ENCODE measurements around the gene LZTS3. TPM values are rescaled to one million over a fixed set of nuclear protein-coding genes. Genes with fewer than 3 reads are reported as not detected.

The LZTS3 gene
- total RNA-seq, 1 experiment from 2014 or later = 32.6 TPM

DNA sequence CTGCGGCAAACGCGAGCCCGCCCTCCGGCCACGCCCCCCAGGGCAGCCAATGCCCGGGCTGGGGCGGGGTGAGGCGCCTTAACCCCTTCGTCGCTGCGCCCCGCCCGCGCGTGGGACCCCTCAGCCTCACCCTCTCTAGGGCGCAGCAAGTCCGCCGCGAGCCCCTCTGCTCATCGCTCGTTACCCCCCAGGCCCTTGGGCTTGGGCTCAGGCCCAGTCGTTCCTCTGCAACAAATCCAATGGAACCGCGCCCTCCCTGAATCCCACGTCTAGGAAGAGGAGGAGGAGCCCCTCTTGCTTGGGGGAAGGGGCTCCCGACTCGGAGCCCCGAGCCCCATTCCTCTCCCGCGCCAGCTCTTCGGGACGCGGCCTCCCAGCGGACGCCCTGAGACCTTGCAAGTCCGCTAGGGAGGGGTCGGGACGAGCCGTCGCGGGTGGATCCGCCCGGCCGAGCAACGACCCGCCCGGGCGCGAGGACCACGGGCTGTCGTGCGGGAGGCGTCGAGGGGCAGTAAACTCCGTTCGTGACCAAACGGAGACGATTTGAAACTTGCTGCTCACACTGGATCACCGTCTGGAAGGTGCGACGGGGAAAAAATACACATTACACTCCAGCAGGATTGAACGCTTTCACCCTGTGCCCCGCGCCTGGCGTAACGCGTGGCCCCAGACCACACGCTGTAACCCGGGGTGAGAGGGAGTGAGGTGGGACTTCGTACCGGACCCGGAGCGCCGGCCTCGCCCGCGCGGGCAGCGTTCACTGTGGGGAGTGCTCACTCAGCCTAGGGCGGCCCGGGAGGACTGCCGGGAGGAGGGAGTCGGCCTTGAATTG, 477 bp upstream of the LZTS3 start (continued):
- TF ChIP-seq ATF1 (CRISPR knock-in tag; IDR thresholded peaks at IDR 0.05) (no peak), MYBL2 (CRISPR knock-in tag; IDR thresholded peaks at IDR 0.05) (0 out of 2 replicates have a peak, but pooled peaks have one; percentile 67), FOXP1 (CRISPR knock-in tag; IDR thresholded peaks at IDR 0.05; ENCODE audit: borderline replicate concordance) (peak; percentile 53; the same call in 1 of the 2 replicates), SMAD4 (CRISPR knock-in tag; IDR thresholded peaks at IDR 0.05) (no peak; the same call in none of the 2 replicates)
- TF ChIP-seq, protein P1, sequence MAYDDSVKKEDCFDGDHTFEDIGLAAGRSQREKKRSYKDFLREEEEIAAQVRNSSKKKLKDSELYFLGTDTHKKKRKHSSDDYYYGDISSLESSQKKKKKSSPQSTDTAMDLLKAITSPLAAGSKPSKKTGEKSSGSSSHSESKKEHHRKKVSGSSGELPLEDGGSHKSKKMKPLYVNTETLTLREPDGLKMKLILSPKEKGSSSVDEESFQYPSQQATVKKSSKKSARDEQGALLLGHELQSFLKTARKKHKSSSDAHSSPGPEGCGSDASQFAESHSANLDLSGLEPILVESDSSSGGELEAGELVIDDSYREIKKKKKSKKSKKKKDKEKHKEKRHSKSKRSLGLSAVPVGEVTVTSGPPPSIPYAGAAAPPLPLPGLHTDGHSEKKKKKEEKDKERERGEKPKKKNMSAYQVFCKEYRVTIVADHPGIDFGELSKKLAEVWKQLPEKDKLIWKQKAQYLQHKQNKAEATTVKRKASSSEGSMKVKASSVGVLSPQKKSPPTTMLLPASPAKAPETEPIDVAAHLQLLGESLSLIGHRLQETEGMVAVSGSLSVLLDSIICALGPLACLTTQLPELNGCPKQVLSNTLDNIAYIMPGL (CRISPR knock-in tag; IDR thresholded peaks at IDR 0.05) = peak; percentile 76; the same call in 1 of the 2 replicates
- TF ChIP-seq, protein P2, sequence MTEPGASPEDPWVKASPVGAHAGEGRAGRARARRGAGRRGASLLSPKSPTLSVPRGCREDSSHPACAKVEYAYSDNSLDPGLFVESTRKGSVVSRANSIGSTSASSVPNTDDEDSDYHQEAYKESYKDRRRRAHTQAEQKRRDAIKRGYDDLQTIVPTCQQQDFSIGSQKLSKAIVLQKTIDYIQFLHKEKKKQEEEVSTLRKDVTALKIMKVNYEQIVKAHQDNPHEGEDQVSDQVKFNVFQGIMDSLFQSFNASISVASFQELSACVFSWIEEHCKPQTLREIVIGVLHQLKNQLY (CRISPR knock-in tag; IDR thresholded peaks at IDR 0.05) = no peak

DNA sequence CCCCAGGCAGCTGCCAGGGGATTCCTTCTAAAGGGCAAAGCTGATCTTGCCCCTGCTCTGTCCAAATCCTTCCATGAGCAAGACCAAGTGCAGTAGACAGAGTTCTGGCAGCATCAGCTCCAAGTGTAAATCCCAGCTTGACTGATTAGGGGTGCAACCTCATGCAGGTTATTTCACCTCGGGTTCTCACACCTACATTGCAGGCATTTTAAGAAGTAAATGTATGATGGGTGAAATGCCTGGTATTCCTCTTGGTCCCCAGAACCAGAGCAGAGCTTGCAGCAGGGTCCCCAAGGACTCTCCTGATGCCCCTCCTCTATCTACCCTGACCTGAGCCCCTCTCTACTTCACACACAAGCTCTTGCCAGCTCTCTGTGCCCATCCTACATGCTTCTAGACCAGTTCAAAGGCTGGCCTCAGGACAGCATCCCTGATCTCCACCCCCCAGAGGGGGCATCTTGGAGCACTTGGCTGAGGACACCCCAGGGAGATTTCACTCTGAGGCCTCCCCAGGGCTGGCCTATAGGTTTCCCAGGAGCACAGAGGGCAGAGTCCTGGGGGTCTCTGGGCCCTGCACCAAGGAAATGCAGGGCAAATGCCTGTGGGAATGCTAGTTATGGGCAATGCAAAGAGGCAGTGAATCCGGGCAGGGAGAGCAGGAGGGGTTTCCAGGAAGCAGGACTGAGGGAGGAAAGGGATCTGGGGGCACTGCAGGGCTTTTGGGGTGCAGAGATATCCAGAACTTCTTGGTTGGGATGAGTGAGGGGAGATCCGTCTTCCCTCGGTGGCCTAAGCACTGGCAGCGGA, 1.0 kb downstream of the LZTS3 start:
- Mint-ChIP-seq H3K9me3 (no peaks in the 10 kb centered on the region), H3K27me3 (ENCODE audit: low read depth) (peaks cover 7% of the 10 kb centered on the region; the same call in 1 of the 2 replicates), H3K4me1 (peaks cover 42% of the 10 kb centered on the region), H3K27ac (0 out of 2 replicates have a peak overlapping the region, but pooled peaks have one; percentile 19), H3K4me3 (peak overlapping the region; percentile 75), H3K36me3 (no peaks in the 10 kb centered on the region)
- ChIA-PET CTCF (interaction anchor here (0.9 to 1.1 kb wide), 4 partner anchors 12 to 119 kb away, joined by 3 read pairs; partner anchors contain the start of genes FASTKD5 and UBOX5), POLR2A (interaction anchor here (1.1 kb wide), 1 partner anchor 11 kb away, joined by 3 read pairs; no protein-coding TSS in a partner anchor)
- no peak for DNase-seq (ENCODE audit: low spot score)
- ATAC-seq = no peak
- TF ChIP-seq NR2C2 (CRISPR knock-in tag; IDR thresholded peaks at IDR 0.05) (no peak), NFE2L1 (CRISPR knock-in tag; IDR thresholded peaks at IDR 0.05) (no peak), ELF4 (CRISPR knock-in tag; IDR thresholded peaks at IDR 0.05; ENCODE audit: low read depth) (no peak), GABPB1 (CRISPR knock-in tag; IDR thresholded peaks at IDR 0.05) (no peak), RELA (CRISPR knock-in tag; IDR thresholded peaks at IDR 0.05; ENCODE audit: borderline replicate concordance) (no peak), KAT7 (CRISPR knock-in tag; IDR thresholded peaks at IDR 0.05; ENCODE audit: borderline replicate concordance) (no peak), ZNF232 (CRISPR knock-in tag; IDR thresholded peaks at IDR 0.05) (no peak), TCF7 (CRISPR knock-in tag; IDR thresholded peaks at IDR 0.05; ENCODE audit: low read depth) (no peak)
- TF ChIP-seq, protein P3, sequence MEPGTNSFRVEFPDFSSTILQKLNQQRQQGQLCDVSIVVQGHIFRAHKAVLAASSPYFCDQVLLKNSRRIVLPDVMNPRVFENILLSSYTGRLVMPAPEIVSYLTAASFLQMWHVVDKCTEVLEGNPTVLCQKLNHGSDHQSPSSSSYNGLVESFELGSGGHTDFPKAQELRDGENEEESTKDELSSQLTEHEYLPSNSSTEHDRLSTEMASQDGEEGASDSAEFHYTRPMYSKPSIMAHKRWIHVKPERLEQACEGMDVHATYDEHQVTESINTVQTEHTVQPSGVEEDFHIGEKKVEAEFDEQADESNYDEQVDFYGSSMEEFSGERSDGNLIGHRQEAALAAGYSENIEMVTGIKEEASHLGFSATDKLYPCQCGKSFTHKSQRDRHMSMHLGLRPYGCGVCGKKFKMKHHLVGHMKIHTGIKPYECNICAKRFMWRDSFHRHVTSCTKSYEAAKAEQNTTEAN (CRISPR knock-in tag; IDR thresholded peaks at IDR 0.05) = no peak
- TF ChIP-seq, protein P4, sequence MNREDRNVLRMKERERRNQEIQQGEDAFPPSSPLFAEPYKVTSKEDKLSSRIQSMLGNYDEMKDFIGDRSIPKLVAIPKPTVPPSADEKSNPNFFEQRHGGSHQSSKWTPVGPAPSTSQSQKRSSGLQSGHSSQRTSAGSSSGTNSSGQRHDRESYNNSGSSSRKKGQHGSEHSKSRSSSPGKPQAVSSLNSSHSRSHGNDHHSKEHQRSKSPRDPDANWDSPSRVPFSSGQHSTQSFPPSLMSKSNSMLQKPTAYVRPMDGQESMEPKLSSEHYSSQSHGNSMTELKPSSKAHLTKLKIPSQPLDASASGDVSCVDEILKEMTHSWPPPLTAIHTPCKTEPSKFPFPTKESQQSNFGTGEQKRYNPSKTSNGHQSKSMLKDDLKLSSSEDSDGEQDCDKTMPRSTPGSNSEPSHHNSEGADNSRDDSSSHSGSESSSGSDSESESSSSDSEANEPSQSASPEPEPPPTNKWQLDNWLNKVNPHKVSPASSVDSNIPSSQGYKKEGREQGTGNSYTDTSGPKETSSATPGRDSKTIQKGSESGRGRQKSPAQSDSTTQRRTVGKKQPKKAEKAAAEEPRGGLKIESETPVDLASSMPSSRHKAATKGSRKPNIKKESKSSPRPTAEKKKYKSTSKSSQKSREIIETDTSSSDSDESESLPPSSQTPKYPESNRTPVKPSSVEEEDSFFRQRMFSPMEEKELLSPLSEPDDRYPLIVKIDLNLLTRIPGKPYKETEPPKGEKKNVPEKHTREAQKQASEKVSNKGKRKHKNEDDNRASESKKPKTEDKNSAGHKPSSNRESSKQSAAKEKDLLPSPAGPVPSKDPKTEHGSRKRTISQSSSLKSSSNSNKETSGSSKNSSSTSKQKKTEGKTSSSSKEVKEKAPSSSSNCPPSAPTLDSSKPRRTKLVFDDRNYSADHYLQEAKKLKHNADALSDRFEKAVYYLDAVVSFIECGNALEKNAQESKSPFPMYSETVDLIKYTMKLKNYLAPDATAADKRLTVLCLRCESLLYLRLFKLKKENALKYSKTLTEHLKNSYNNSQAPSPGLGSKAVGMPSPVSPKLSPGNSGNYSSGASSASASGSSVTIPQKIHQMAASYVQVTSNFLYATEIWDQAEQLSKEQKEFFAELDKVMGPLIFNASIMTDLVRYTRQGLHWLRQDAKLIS (CRISPR knock-in tag; IDR thresholded peaks at IDR 0.05; ENCODE audit: borderline replicate concordance) = no peak
- TF ChIP-seq, protein P5, sequence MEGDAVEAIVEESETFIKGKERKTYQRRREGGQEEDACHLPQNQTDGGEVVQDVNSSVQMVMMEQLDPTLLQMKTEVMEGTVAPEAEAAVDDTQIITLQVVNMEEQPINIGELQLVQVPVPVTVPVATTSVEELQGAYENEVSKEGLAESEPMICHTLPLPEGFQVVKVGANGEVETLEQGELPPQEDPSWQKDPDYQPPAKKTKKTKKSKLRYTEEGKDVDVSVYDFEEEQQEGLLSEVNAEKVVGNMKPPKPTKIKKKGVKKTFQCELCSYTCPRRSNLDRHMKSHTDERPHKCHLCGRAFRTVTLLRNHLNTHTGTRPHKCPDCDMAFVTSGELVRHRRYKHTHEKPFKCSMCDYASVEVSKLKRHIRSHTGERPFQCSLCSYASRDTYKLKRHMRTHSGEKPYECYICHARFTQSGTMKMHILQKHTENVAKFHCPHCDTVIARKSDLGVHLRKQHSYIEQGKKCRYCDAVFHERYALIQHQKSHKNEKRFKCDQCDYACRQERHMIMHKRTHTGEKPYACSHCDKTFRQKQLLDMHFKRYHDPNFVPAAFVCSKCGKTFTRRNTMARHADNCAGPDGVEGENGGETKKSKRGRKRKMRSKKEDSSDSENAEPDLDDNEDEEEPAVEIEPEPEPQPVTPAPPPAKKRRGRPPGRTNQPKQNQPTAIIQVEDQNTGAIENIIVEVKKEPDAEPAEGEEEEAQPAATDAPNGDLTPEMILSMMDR (IDR thresholded peaks at IDR 0.05) = no peak

All from WTC11 (cell line).